HG02870 (cell line): ENCODE data around the gene CTNNBL1.

Experiments
- ATAC-seq: cut with Tn5 transposase; IDR thresholded peaks from one replicate; pipeline ENCODE4 v1.9.1; 2021; ENCODE audit warnings: mild to moderate bottlenecking, moderate library complexity; ENCODE audit not compliant: unreplicated experiment

The CTNNBL1 gene

DNA sequence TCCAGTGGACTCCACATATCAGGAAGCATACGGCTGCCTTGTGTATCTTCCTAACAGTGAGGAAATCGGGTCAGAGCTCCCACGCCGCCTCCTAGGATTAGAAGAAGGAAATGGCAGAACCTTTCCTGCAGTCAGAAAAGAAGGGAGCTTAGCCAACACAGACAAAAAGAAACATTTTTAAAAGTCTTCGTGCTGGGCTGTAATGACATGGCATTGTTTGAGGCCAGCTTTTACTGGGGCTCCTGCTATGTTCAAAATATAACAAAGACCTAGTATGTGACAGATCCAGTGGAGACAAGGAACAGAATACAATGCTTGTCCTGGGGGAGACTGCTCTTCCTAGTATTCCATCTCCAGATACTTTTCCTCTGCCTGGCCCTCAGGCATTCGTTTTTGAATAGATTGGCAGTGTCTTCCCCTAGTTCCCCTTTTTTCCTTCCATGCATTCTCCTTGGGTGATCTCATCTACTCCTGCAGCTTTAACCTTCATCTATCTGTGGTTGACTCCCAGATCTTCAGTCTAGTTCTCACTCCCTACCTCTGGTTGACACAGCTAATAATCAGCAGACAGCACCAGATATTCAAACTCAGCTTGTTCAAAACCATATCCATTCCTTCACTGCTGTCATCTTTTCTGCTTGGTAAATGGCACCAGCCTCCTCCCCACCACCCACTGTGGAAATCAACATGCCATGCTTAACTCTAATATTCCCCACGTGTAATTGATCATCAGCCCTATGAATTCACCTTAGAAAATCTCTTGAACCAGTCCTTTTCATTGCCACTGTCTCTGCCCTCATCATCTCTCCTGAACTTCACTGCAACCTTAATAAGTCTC is 114.6 kb downstream of the CTNNBL1 start:
- ATAC-seq = no peak

DNA sequence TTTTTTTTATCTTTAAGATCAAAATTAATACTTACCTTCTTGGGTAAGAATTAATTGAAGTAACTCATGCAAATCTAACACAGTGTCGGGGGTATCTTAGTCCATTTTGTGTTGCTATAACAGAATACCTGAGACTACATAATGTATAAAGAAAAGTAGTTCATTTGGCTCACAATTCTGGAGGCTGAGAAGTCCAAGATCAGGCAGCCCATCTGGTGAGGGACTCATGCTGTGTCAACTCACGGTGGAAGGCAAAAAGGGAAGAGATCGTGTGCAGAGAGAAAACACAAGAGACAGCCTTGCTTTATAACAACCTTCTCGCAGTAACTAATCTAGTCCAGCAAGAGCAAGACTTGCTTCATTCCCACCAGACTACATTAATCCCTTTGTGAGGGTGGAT is 116.2 kb downstream of the CTNNBL1 start:
- ATAC-seq = no peak

DNA sequence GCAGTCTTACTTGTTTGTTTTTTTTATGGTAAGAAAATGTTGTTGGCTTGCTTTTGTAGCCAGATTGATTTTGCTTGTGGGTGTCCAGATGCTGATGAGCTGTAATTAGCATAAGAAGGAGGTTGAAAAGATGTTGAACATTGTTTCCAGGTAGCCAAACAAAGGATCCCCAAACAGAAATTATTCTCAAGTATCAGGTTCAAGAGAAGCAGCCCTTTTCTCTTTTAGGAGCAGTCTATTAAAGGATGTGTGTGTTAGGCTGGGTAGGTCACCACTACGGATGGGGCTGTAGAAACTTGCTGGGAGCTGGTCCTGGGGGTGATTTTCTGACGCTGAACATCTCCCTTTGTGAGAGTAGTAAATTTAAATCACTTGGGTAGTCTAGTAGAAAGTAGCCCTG is 122.2 kb downstream of the CTNNBL1 start:
- no peak for ATAC-seq

DNA sequence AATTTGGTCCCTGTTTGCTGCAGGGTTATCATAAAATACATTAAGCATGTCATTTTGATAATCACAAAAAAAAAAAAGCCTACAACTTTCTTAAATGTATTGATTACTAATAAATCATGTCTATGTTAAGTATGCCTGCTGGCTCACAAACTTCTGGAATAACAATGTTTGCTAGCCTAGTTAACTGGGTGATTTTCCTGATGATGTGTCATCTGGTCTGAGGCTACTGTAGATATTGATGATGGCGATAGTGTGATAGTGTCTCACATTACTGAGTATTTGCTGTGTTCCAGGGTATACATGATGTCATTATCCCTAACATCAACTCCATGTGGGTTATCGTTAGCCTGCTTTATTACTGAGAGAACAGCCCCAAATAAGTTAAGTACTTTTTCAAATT is 122.9 kb downstream of the CTNNBL1 start:
- ATAC-seq = no peak

GRCh38 chr20:37821696-37822095 is 127.9 kb downstream of the CTNNBL1 start:
- no peak for ATAC-seq

DNA sequence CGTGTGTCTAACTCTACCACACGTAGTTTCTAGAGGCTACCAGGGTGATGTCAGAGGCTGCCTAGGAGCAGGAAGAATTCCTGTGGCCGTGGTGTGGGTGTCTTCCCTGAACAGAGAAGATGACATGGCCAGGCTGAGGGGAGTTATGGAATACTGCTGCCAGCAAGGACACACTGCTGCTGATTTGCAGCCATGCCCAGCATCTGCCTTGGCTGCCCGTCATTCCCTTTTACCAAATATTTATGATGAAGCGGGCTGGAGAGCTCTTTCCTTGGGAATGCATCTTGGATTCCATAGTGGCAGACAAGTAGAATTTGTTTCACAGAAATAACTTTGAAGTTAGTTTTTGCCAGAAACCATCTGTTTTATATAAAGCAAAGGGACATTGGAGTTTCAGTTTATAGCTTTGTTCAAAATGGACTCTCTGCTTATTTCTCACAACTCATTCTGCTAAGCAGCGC is 128.3 kb downstream of the CTNNBL1 start:
- no peak for ATAC-seq

GRCh38 chr20:37823296-37823980 is 129.6 kb downstream of the CTNNBL1 start:
- ATAC-seq = peak; percentile 50

GRCh38 chr20:37827605-37828004 is 133.8 kb downstream of the CTNNBL1 start:
- no peak for ATAC-seq

DNA sequence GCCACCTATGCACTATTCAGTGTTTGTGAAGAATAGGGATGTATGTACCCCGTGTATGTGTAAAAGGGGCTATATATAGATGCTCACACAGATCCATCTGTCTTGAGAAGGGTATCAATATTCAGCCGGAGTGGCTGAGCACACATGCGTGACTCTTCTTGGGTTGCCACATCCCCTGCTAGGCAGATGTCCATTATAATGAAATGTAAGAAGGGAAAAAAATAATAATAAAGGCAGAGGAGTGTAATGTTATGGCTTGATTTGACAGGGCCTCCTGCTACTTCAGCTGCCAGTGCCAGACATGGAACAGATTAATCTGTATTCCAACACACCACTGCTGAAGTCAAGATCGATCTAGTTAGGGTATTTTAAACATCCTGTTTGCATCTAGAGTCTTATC is 134.9 kb downstream of the CTNNBL1 start:
- ATAC-seq = no peak

DNA sequence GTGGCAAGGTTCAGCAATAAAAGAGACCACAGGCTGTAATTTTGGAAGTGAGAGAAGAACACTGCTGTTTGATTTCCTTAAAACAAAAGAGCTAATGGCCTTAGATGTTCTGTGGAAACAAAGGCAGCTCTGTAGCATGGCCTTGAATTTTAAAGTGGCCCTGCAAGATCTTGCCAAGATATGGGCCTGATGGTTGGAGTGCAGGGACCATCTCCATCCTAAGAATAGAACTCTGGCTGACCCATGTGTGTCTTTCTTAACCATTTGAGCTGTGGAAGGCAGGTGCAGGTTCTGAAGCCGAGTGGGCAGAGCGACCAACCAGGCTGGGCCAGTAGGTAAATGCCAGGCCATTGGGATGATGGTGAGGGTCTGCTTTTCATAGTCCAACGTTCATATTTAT is 135.3 kb downstream of the CTNNBL1 start:
- no peak for ATAC-seq

DNA sequence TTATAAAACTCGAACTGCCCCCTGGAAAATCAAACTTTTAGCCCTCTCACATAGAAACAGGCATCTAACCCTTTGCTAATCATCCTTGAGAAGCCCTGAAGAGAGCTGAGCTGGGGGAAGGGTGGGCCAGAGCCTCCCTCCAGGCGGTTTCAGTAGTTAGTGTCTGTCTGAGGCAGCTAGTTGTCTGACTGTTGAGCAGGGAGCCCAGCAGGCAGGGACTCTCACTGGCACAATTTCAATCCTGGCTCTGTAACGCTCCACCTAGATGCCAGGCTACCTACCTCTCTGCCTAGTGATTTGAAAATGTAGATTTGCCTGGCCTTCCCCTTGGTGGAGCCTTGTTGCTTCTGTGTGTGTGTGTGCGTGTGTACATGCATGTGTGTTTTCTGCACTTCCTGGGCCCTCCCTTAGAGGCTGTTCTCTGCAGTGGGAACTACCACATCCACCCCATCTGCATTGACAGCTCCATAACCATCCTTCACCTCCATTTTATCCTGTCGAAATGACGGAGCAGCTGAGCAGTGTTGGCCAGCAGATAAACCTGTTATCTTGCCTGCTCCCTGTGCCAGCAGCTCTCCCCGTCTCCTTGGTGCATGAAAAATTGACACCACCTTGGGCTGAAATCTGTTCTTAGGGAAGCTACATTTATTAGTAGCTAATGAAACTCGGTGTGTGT is 139.5 kb downstream of the CTNNBL1 start:
- no peak for ATAC-seq

GRCh38 chr20:37836926-37837325 is 143.1 kb downstream of the CTNNBL1 start:
- no peak for ATAC-seq

DNA sequence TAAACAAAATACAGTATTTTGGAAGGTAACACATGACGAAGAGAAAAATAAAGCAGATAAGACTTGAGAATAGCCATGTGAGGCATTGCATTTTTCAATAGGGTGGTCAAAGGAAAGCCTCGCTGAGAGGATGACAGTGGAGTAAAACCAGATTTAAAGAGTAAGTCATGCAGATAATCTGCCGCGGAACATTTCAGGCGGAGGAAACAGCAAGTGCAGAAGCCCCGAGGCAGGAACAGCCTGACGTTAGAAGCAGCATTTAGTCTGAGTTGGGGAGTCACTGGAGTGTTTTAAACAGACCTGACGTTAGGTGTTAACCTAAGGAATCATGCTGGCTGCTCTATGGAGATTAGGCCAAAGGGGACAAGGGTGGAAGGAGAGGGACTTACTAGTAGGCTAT is 144.1 kb downstream of the CTNNBL1 start:
- ATAC-seq = no peak

DNA sequence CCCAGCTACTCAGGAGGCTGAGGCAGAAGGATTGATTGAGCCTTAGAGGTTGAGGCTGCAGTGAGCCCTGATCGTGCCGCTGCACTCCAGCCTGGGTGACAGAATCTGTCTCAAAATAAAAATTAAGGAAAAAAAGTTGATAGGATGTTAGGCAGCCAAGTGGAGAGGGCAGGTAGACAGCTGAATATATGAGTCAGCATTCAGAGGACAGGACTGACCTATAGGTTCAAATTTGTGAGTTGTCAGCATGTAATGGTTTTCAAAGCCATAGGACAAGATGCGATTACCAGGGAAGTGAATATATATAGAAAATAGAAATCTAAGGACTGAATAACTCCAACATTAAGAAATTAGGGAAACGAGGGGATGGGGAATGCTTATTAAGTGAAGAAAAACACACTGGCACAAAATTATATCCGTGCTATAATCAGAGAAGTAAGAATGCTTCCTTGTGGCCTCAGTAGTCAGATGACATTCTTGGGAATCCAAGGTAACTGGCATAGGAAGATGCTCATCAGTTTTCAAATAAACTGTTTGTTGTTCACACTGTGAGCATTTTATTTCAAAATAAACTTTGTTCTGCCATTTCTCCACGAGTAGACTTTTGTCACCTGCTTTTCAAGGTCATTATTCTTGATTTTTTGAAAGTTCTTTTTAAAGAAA is 145.1 kb downstream of the CTNNBL1 start:
- no peak for ATAC-seq

DNA sequence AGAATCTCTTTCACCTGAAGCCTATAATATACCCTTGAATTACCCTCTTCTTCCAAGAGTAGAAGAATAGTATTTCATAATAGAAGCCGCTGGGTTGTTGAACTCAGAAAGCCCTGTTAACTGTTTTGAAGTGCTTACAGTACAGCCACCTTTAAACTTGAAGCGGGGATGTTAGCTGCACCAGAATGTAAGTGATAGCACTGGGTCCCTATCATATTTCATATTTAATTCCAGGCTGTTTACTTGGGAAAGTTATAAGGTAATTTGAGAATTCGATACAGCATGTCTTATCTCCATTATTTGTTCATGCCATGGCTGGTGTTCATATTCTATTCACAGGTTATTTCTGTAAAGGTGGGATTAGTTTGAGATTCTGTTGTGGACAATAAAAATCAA is 145.6 kb downstream of the CTNNBL1 start:
- no peak for ATAC-seq

- no peak for ATAC-seq
Measured at GRCh38 chr20:37839955-37840354, 146.1 kb downstream of the CTNNBL1 start.

- ATAC-seq = no peak
Measured at GRCh38 chr20:37841389-37841788, 147.6 kb downstream of the CTNNBL1 start.

DNA sequence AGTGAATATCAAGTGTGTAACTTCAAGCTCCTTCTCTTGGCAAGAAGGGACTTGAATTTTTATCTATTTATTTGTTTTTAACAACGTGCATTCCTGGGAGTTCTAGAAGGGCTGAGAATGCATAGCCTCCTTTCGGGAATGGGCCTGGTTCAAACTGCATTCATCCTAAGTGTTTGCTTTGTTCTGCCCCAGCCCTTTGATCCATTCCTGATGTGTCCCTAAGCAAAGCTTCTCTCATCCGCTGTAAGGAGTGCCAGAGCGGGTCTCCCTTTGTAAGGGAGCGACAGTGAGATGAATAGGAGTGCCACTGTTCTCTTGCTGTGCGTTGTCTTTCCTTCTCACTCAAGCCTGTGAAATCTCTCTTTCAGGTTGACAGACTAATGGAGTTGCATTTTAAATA is 148.1 kb downstream of the CTNNBL1 start:
- no peak for ATAC-seq

DNA sequence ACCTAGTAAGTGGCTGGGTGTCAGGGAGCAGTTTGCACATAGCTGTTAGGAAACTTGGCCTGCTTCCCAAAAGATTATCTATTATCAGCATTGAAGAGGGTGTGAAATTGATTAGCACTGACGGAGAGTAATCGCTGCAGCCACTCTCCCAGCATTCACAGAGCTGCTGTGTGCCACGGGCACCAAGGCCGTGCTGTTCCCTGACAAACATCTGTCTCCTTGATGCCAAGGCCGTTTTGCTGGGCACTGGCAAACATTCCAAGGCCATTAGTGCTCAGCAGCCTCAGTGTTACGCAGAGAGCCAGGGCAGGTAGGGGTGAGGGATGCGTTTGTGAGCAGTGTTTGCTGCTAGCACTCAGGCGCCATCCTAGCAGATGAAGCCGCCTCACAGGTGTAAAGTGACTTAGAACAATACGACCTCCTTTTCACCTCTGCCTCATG is 151.4 kb downstream of the CTNNBL1 start:
- no peak for ATAC-seq

DNA sequence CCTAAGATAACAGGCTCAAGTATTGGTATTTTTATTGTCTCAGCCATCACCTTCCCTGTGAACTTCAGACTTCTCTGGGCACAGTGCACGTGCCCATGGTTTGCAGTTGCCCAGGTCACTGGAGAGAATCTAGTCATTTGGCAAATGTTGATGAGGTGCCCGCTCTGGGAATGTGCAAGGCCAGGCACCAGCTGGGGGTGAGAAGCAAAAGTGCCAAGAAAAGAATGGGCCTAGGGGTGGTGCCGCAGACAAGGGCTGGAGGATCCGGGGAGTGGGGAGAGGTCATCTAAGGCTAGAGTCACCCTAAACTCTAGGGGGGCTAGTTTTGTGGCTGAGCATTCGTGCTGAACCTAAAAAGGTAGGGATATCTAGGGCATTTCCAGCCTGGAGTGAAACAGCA is 152.0 kb downstream of the CTNNBL1 start:
- ATAC-seq = no peak

DNA sequence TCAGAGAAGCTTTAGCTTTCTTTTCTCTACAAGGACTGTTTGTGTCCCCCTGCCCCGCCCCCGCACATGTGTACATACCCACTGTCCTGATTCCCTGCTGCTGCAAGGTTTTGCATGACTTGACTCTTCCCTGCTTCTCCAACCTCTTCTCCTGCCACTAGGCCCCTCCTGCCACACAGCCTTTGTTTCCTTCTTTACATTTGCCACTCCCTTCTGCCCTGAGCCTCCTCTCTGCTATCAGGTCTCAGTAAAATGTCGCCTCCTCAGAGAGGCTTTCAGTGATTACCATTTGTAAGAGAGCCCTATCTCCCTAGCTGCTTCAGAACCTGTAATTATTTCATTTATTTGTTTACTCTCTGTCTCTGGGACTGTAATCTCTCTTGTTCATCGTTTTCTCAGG is 152.7 kb downstream of the CTNNBL1 start:
- ATAC-seq = no peak
